Choroid plexus epithelial cell (primary cell): ENCODE data around the gene LMF1.

Experiments
- DNase-seq: peaks from one replicate; pipeline ENCODE4 v3.0.0-alpha.2; 2010; ENCODE audit warnings: low read depth
- H3K4me3 ChIP-seq: 2 replicates; pipeline ENCODE4 v1.5.1; 2011; ENCODE audit warnings: low read depth, mild to moderate bottlenecking, control low read depth, low read length, moderate library complexity
- CTCF ChIP-seq: conservative IDR thresholded peaks from 2 replicates; pipeline ENCODE4 v1.5.1; 2011; ENCODE audit warnings: low read depth, mild to moderate bottlenecking, control low read depth, inconsistent platforms, low read length, moderate library complexity

LMF1 gene

GRCh38 chr16:872436-873242 lies 98.1 kb downstream of the LMF1 start:
- no peak for DNase-seq
- H3K4me3 ChIP-seq = no peak overlapping the region
- TF ChIP-seq CTCF = no peak

GRCh38 chr16:871562-872345 lies 99.0 kb downstream of the LMF1 start:
- no peak for DNase-seq
- no peak for TF ChIP-seq CTCF
- H3K4me3 ChIP-seq = no peak overlapping the region

- DNase-seq = no peak
- TF ChIP-seq CTCF = no peak
- no peak overlapping the region for H3K4me3 ChIP-seq
Observed at GRCh38 chr16:870856-871561, 99.8 kb downstream of the LMF1 start.

- DNase-seq = no peak
- no peak for TF ChIP-seq CTCF
- H3K4me3 ChIP-seq = no peak overlapping the region
Observed at GRCh38 chr16:869823-870641, 100.8 kb downstream of the LMF1 start.

- DNase-seq = no peak
- no peak for TF ChIP-seq CTCF
- no peak overlapping the region for H3K4me3 ChIP-seq
Observed at GRCh38 chr16:868846-869822, 101.7 kb downstream of the LMF1 start.
